PC-9 (cell line): ENCODE data around the gene RPL28.

Source experiments
- CTCF ChIP-seq: fragments of 200-600 bp; sonication (generic); conservative IDR thresholded peaks from 2 replicates; pipeline ENCODE4 v1.6.1; 2017; ENCODE audit warnings: mixed run types, antibody characterized with exemption, mild to moderate bottlenecking, moderate library complexity
- EZH2 ChIP-seq: fragments of 200-600 bp; sonication (generic); IDR thresholded peaks from 2 replicates; pipeline ENCODE4 v1.8.0; 2017; ENCODE audit warnings: antibody characterized with exemption, low read depth

DNA sequence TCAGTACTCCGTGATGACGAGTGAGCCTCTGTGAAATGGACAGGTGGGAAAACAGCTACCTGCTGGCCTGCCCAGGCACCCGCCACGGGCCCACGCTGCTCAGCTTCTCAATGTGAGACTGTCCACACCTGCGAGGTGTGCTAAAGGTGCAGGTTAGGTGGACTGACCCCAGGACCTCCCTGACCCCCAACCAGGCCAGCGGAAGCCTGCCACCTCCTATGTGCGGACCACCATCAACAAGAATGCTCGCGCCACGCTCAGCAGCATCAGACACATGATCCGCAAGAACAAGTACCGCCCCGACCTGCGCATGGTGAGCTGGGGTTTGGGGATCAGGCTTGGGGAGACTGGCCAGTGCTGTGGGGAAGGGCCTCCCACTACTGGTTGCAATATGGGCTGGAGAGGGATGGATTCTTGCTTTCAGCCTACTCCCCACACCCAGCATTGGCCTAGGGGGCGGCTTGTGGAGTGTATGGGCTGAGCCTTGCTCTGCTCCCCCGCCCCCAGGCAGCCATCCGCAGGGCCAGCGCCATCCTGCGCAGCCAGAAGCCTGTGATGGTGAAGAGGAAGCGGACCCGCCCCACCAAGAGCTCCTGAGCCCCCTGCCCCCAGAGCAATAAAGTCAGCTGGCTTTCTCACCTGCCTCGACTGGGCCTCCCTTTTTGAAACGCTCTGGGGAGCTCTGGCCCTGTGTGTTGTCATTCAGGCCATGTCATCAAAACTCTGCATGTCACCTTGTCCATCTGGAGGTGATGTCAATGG, 2.2 kb downstream of the RPL28 start:
- TF ChIP-seq EZH2, result no peak
- no peak for TF ChIP-seq CTCF
